Stomach smooth muscle (tissue), 2 donors: Measurements from ENCODE around the gene SF3B2.
A peak's percentile ranks its signal among the peaks of the same experiment; 100 is the strongest.
"Not testable (repeated sequence)": the region's sequence is repeated elsewhere in the genome, so short reads cannot be mapped to it uniquely, and the experiment has no call there.

ENCODE experiments used
- H3K27ac ChIP-seq: one replicate; pipeline ENCODE4 v1.7.0; 2013; ENCODE audit warnings: mild to moderate bottlenecking, low read length, inconsistent platforms
- H3K27me3 ChIP-seq, 2 donors: one replicate each; pipeline ENCODE4 v1.7.0; 2013; ENCODE audit warnings: low read length in 2 of 2; ENCODE audit not compliant: insufficient read depth in 2 of 2, control insufficient read depth in 1 of 2
- H3K36me3 ChIP-seq, 2 donors: one replicate each; pipeline ENCODE4 v1.7.0; 2013; ENCODE audit warnings: low read length in 2 of 2; ENCODE audit not compliant: control insufficient read depth in 2 of 2, insufficient read depth in 2 of 2
- H3K4me1 ChIP-seq: one replicate; pipeline ENCODE4 v1.7.0; 2013; ENCODE audit warnings: low read length; ENCODE audit not compliant: control insufficient read depth, insufficient read depth
- H3K4me3 ChIP-seq, 2 donors: one replicate each; pipeline ENCODE4 v1.7.0; 2013; ENCODE audit warnings: low read length in 2 of 2
- H3K9ac ChIP-seq, 2 donors: one replicate each; pipeline ENCODE4 v1.7.0; 2013; ENCODE audit warnings: low read length in 2 of 2, mild to moderate bottlenecking in 1 of 2
- H3K9me3 ChIP-seq, 2 donors: one replicate each; pipeline ENCODE4 v1.7.0; 2013; ENCODE audit warnings: low read length in 2 of 2; ENCODE audit not compliant: control insufficient read depth in 2 of 2
- donor health status: healthy.
- donor health status: Pancreatic carcinoma.

The SF3B2 gene

GRCh38 chr11:66112601-66113499, 60.7 kb downstream of the SF3B2 start:
- H3K4me3 ChIP-seq = no peak overlapping the region
- peaks cover 8% of the 10 kb centered on the region for H3K4me1 ChIP-seq
- no peaks in the 10 kb centered on the region for H3K27me3 ChIP-seq
- no peaks in the 10 kb centered on the region for H3K36me3 ChIP-seq
- no peaks in the 10 kb centered on the region for H3K9me3 ChIP-seq
- no peak overlapping the region for H3K9ac ChIP-seq
- H3K27ac ChIP-seq = no peak overlapping the region

GRCh38 chr11:66114957-66115356, 62.8 kb downstream of the SF3B2 start:
- H3K4me3 ChIP-seq, H3K27me3 ChIP-seq, H3K4me1 ChIP-seq, H3K36me3 ChIP-seq, H3K9me3 ChIP-seq, H3K9ac ChIP-seq, H3K27ac ChIP-seq: not testable (repeated sequence)

- Histone ChIP-seq H3K27ac (no peak overlapping the region), H3K4me1 (peaks cover 8% of the 10 kb centered on the region), H3K36me3 (no peaks in the 10 kb centered on the region), H3K9me3 (no peaks in the 10 kb centered on the region), H3K4me3 (no peak overlapping the region), H3K9ac (no peak overlapping the region), H3K27me3 (no peaks in the 10 kb centered on the region)
Measured at GRCh38 chr11:66115638-66116301, 63.6 kb downstream of the SF3B2 start.

GRCh38 chr11:66116576-66117361, 64.6 kb downstream of the SF3B2 start:
- H3K9me3 ChIP-seq = no peaks in the 10 kb centered on the region
- no peak overlapping the region for H3K27ac ChIP-seq
- no peaks in the 10 kb centered on the region for H3K27me3 ChIP-seq
- no peaks in the 10 kb centered on the region for H3K36me3 ChIP-seq
- H3K4me1 ChIP-seq = peaks cover 8% of the 10 kb centered on the region
- no peak overlapping the region for H3K4me3 ChIP-seq
- no peak overlapping the region for H3K9ac ChIP-seq

- Histone ChIP-seq H3K9ac (peak overlapping the region in 1 of 2 donors; percentile 5), H3K4me1 (no peaks in the 10 kb centered on the region), H3K36me3 (no peaks in the 10 kb centered on the region)
Measured at GRCh38 chr11:66118847-66119246, 66.7 kb downstream of the SF3B2 start.

More at GRCh38 chr11:66118847-66119246, 66.7 kb downstream of the SF3B2 start:
- no peak overlapping the region for H3K4me3 ChIP-seq
- H3K27ac ChIP-seq = no peak overlapping the region
- H3K27me3 ChIP-seq = no peaks in the 10 kb centered on the region
- no peaks in the 10 kb centered on the region for H3K9me3 ChIP-seq
